ENCODE data around the gene ENOX2.
"Not testable (repeated sequence)": the region's sequence is repeated elsewhere in the genome, so short reads cannot be mapped to it uniquely, and the experiment has no call there.

The ENOX2 gene

GRCh38 chrX:130813932-130814331 lies 89.1 kb downstream of the ENOX2 start:
- not testable (repeated sequence) for DNase-seq

GRCh38 chrX:130810561-130810960 lies 92.4 kb downstream of the ENOX2 start:
- DNase-seq, result no peak

- DNase-seq, result no peak
Observed at GRCh38 chrX:130805903-130806302, 97.1 kb downstream of the ENOX2 start.

- DNase-seq, result no peak
Observed at GRCh38 chrX:130803537-130803936, 99.5 kb downstream of the ENOX2 start.

GRCh38 chrX:130801901-130802300 lies 101.1 kb downstream of the ENOX2 start:
- no peak for DNase-seq

- DNase-seq, result no peak
Observed at GRCh38 chrX:130799393-130799792, 103.6 kb downstream of the ENOX2 start.

GRCh38 chrX:130793975-130794374 lies 109.0 kb downstream of the ENOX2 start:
- no peak for DNase-seq

GRCh38 chrX:130791870-130792269 lies 111.1 kb downstream of the ENOX2 start:
- DNase-seq, result not testable (repeated sequence)

- DNase-seq, result no peak
Observed at GRCh38 chrX:130789793-130790192, 113.2 kb downstream of the ENOX2 start.

GRCh38 chrX:130788786-130789581 lies 114.0 kb downstream of the ENOX2 start:
- no peak for DNase-seq

GRCh38 chrX:130786030-130786429 lies 117.0 kb downstream of the ENOX2 start:
- no peak for DNase-seq

GRCh38 chrX:130778773-130779172 lies 124.2 kb downstream of the ENOX2 start:
- no peak for DNase-seq

GRCh38 chrX:130775849-130776248 lies 127.2 kb downstream of the ENOX2 start:
- no peak for DNase-seq

- DNase-seq, result peak; percentile 62
Observed at GRCh38 chrX:130772776-130773143, 130.2 kb downstream of the ENOX2 start.

- no peak for DNase-seq
Observed at GRCh38 chrX:130772105-130772775, 130.8 kb downstream of the ENOX2 start.

GRCh38 chrX:130771648-130772047 lies 131.4 kb downstream of the ENOX2 start:
- DNase-seq, result no peak

- no peak for DNase-seq
Observed at GRCh38 chrX:130771230-130771629, 131.8 kb downstream of the ENOX2 start.

GRCh38 chrX:130770615-130771014 lies 132.4 kb downstream of the ENOX2 start:
- DNase-seq, result no peak

GRCh38 chrX:130769835-130770234 lies 133.2 kb downstream of the ENOX2 start:
- no peak for DNase-seq

GRCh38 chrX:130758072-130758471 lies 144.9 kb downstream of the ENOX2 start:
- DNase-seq, result no peak

- no peak for DNase-seq
Observed at GRCh38 chrX:130756233-130756632, 146.8 kb downstream of the ENOX2 start.

- no peak for DNase-seq
Observed at GRCh38 chrX:130754353-130754752, 148.7 kb downstream of the ENOX2 start.

GRCh38 chrX:130746709-130747342 lies 156.2 kb downstream of the ENOX2 start:
- no peak for DNase-seq

- no peak for DNase-seq
Observed at GRCh38 chrX:130746077-130746476, 156.9 kb downstream of the ENOX2 start.

Measured in NCI-H1092 (cell line).